Measurements from ENCODE around the gene MFN1. TPM values are rescaled to one million over a fixed set of nuclear protein-coding genes. Genes with fewer than 3 reads are reported as not detected.

MFN1 gene
- total RNA-seq, 6 experiments from 2014 or later: 12.2 to 24.6 (median 20.3) TPM

DNA sequence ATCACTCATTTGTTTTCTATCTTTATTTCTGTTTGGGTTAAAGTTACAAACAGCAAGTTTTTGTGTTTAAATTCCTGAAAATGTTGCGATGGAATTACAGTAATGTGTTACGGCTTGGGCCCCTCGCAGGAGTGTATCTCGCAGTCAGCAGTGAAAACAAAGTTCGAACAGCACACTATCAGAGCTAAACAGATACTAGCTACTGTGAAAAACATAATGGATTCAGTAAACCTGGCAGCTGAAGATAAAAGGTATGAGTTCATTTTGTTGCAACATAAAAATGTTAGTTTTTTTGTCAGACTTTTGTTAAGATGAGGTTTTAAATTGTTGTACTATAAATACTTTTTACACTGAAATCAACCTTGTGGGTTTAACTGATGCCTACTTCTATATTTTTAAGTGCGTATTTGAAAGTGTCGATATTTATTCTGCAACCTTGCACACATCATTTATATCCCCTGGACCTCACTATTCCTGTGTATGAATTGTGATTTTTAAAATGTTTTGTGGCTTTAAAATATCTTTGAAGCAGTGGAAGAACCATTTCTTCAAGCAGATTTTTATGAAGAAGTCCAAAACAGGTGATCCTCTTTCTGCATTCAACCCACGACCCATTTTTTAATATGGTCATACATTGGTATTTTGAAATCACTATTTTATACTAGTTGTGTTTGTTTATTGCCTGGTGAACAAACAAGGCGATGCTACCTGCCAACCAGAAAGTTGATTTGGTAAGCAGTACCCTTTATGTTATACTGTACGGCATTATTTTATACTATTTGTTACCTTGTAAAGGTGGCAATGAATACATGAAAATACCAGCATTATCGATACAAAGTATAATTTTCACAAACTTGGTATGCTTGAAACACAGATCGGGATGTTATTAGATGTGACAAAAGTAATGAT, 27.8 kb downstream of the MFN1 start:
- Histone ChIP-seq H3K36me3 (peaks cover 0 to 56% (median 5%) of the 10 kb centered on the region in 4 donors), H3K27ac (no peak overlapping the region), H3K27me3 (no peaks in the 10 kb centered on the region), H3K4me1 (no peaks in the 10 kb centered on the region), H3K9me3 (no peaks in the 10 kb centered on the region), H3K4me3 (no peak overlapping the region)
- DNase-seq (no peak), ATAC-seq (no peak)
- 87% methylated on average over 12 of the region's 12 CpGs for whole genome bisulfite sequencing (ENCODE audit: insufficient coverage, low coverage, low lambda C conversion rate, missing lambda C conversion rate)
- intact Hi-C loops (cut with DNase I): no loop called here
- TF ChIP-seq, protein P1, sequence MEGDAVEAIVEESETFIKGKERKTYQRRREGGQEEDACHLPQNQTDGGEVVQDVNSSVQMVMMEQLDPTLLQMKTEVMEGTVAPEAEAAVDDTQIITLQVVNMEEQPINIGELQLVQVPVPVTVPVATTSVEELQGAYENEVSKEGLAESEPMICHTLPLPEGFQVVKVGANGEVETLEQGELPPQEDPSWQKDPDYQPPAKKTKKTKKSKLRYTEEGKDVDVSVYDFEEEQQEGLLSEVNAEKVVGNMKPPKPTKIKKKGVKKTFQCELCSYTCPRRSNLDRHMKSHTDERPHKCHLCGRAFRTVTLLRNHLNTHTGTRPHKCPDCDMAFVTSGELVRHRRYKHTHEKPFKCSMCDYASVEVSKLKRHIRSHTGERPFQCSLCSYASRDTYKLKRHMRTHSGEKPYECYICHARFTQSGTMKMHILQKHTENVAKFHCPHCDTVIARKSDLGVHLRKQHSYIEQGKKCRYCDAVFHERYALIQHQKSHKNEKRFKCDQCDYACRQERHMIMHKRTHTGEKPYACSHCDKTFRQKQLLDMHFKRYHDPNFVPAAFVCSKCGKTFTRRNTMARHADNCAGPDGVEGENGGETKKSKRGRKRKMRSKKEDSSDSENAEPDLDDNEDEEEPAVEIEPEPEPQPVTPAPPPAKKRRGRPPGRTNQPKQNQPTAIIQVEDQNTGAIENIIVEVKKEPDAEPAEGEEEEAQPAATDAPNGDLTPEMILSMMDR (IDR thresholded peaks at IDR 0.05): no peak
- no peak for TF ChIP-seq POLR2A (IDR thresholded peaks at IDR 0.05)

DNA sequence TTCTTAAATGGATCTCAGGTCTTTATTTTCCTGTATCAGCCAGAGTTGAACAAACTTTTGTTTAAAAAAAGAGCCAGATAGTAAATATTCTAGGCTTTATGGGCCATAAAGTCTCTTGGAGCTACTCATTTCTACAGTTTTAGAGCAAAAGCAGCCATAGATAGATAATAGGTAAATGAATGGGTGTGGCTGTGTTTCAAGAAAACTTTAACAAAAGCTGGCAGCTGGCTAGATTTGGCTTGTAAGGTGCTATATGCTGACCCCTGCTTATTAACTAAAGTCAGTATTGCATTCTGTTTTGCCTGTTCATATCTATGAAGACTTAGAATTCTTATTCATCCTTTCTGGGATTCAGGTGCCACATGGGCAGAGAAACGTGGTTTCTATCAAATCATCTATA, 29.0 kb downstream of the MFN1 start:
- no peak overlapping the region for H3K27ac ChIP-seq
- H3K4me1 ChIP-seq: no peaks in the 10 kb centered on the region
- H3K27me3 ChIP-seq: no peaks in the 10 kb centered on the region
- TF ChIP-seq, protein P1 (IDR thresholded peaks at IDR 0.05): no peak
- TF ChIP-seq POLR2A (IDR thresholded peaks at IDR 0.05): no peak
- ATAC-seq: no peak
- H3K36me3 ChIP-seq: peaks cover 0 to 60% (median 8%) of the 10 kb centered on the region in 4 donors
- H3K4me3 ChIP-seq: no peak overlapping the region
- H3K9me3 ChIP-seq: no peaks in the 10 kb centered on the region
- 100% methylated on average over 1 of the region's 1 CpG for WGBS (ENCODE audit: insufficient coverage, low coverage, low lambda C conversion rate, missing lambda C conversion rate)
- intact Hi-C loops (cut with DNase I): no loop called here
- DNase-seq: no peak

DNA sequence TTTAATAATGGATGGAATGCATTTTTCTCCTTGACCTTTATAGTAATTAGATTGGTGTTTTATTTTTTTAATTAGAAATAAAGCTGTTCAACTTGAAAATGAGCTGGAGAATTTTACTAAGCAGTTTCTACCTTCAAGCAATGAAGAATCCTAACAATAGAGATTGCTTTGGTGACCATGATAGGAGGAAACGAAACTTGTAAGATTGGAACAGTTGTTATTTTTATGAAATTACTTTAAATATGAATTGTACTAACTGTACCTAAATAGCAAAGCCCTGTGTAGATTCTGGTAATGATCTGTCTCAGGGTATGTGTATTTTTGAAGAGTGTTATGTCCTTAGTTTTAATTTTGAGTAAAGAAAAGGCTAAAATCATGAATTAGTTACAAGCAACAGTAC, 44.4 kb downstream of the MFN1 start:
- Histone ChIP-seq H3K27me3 (no peaks in the 10 kb centered on the region), H3K27ac (no peak overlapping the region), H3K4me3 (no peak overlapping the region), H3K9me3 (no peaks in the 10 kb centered on the region), H3K36me3 (peaks cover 0 to 33% (median 8%) of the 10 kb centered on the region in 4 donors), H3K4me1 (no peaks in the 10 kb centered on the region)
- WGBS (ENCODE audit: insufficient coverage, low coverage, low lambda C conversion rate, missing lambda C conversion rate): 82% methylated on average over 1 of the region's 1 CpG
- TF ChIP-seq, protein P1 (IDR thresholded peaks at IDR 0.05): no peak
- TF ChIP-seq POLR2A (IDR thresholded peaks at IDR 0.05): no peak
- ATAC-seq (no peak), DNase-seq (no peak)
- intact Hi-C loops (cut with DNase I): no loop called here

DNA sequence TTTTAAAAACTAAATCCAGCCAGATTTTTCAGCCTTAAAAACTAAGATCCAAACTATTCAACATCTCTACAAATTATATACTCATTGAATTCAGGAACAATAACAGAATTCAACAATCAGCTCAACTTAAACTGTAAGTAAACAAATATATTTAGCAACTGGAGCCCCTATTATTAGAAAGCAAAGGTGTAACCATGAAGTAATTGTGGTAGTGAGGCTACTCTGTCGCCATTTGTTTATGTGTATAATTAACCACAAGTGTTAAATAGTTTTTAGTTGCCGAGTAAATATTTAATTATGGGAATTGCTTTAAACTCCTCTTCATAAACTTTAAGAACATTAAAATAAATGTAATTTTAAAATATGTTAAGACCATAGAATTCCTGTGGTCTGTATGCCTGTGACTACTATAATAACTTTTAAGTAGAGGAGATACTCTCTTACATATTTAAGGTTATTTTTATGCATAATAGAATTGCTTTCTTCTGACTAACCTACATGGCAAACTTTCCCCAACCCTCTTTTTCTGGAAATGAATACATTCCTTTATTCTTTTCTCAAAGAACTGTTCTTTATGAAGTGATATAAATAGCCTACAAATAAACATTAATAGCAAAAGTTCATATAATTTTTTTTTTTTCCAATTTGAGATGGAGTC, 51.2 kb downstream of the MFN1 start:
- intact Hi-C loops (cut with DNase I): no loop called here
- TF ChIP-seq, protein P1 (IDR thresholded peaks at IDR 0.05): no peak
- no peak for TF ChIP-seq POLR2A (IDR thresholded peaks at IDR 0.05)
- 85% methylated on average over 2 of the region's 2 CpGs for WGBS (ENCODE audit: insufficient coverage, low coverage, low lambda C conversion rate, missing lambda C conversion rate)
- H3K9me3 ChIP-seq: no peaks in the 10 kb centered on the region
- DNase-seq: no peak
- H3K4me3 ChIP-seq: no peak overlapping the region
- H3K27ac ChIP-seq: no peak overlapping the region
- no peak for ATAC-seq
- H3K4me1 ChIP-seq: no peaks in the 10 kb centered on the region
- H3K36me3 ChIP-seq: peaks cover 0 to 7% (median 1%) of the 10 kb centered on the region in 4 donors
- no peaks in the 10 kb centered on the region for H3K27me3 ChIP-seq

Measured in right lobe of liver (tissue), 6 donors.